K562 (cell line): ENCODE data around the gene ARMC7. TPM values are rescaled to one million over a fixed set of nuclear protein-coding genes. Genes with fewer than 3 reads are reported as not detected.

Experiments
- HDGF ChIP-seq: fragments of 450-650 bp; IDR thresholded peaks from 2 replicates; pipeline ENCODE4 v1.6.1; 2016
- HMGN3 ChIP-seq: IDR thresholded peaks from 2 replicates; pipeline ENCODE4 v1.6.1; 2011; ENCODE audit warnings: borderline replicate concordance, low read depth, mild to moderate bottlenecking, mixed read lengths, low read length; ENCODE audit not compliant: insufficient read length; ENCODE audit errors: extremely low read depth
- HOMEZ ChIP-seq: fragments of 250-450 bp; sonication (Bioruptor Pico); IDR thresholded peaks from 2 replicates; pipeline ENCODE4 v1.4.0; 2020; ENCODE audit warnings: mild to moderate bottlenecking, moderate library complexity
- KAT2B ChIP-seq: IDR thresholded peaks from one replicate; pipeline ENCODE4 v1.6.1; 2012; ENCODE audit warnings: low read depth, mild to moderate bottlenecking, control low read depth, inconsistent platforms, low read length, moderate library complexity
- MAZ ChIP-seq, 2 experiments: fragments of 450-650 bp in 1 of 2; sonication (generic) in 1 of 2; formaldehyde crosslinking; IDR thresholded peaks in 1 of 2; conservative IDR thresholded peaks in 1 of 2; 2 replicates each; pipeline versions ENCODE4 v1.4.0 to v1.5.0; 2020; ENCODE audit warnings: mild to moderate bottlenecking in 1 of 2, missing genetic modification reagents in 1 of 2
- MNT ChIP-seq, 2 experiments: fragments of 450-650 bp; conservative IDR thresholded peaks; 2 replicates each; pipeline ENCODE4 v1.6.1; 2017; ENCODE audit warnings: mild to moderate bottlenecking in 2 of 2, moderate library complexity in 2 of 2
- MYC ChIP-seq, 2 experiments: fragments of 250-450 bp in 1 of 2; sonication (Bioruptor Pico) in 1 of 2; IDR thresholded peaks; 2 replicates each; pipeline versions ENCODE4 v1.5.1 to v1.6.1; 2012 to 2021; ENCODE audit warnings: low read depth in 2 of 2, borderline replicate concordance in 1 of 2, improper control_type of control experiment in 1 of 2, low read length in 1 of 2, mild to moderate bottlenecking in 1 of 2, moderate library complexity in 1 of 2
- PML ChIP-seq: IDR thresholded peaks from 2 replicates; pipeline ENCODE4 v1.6.1; 2012; ENCODE audit warnings: low read length, inconsistent platforms
- TCF15 ChIP-seq: fragments of 250-450 bp; sonication (Bioruptor Pico); IDR thresholded peaks from 2 replicates; pipeline ENCODE4 v1.8.0; 2022; ENCODE audit warnings: moderate library complexity, mild to moderate bottlenecking, inconsistent platforms
- TCF7 ChIP-seq: sonication (generic); IDR thresholded peaks from 2 replicates; pipeline ENCODE4 v1.6.1; 2016; ENCODE audit warnings: antibody characterized with exemption, borderline replicate concordance
- TEAD4 ChIP-seq, 2 experiments: sonication (generic) in 1 of 2; formaldehyde crosslinking in 1 of 2; IDR thresholded peaks; 2 replicates each; pipeline versions ENCODE4 v1.6.1 to v1.8.0; 2012 to 2022; ENCODE audit warnings: borderline replicate concordance in 1 of 2, inconsistent platforms in 1 of 2, low read length in 1 of 2, mild to moderate bottlenecking in 1 of 2, missing genetic modification reagents in 1 of 2
- TRIM25 ChIP-seq: fragments of 450-650 bp; IDR thresholded peaks from 2 replicates; pipeline ENCODE4 v1.7.0; 2016; ENCODE audit warnings: borderline replicate concordance
- TSC22D4 ChIP-seq: fragments of 450-650 bp; IDR thresholded peaks from 2 replicates; pipeline ENCODE4 v1.6.1; 2016; ENCODE audit warnings: missing genetic modification characterization, missing biosample characterization, control low read depth
- ZNF263 ChIP-seq: sonication (generic); formaldehyde crosslinking; IDR thresholded peaks from 2 replicates; pipeline ENCODE4 v1.8.0; 2022; ENCODE audit warnings: mild to moderate bottlenecking, missing genetic modification reagents, borderline replicate concordance
- ZNF609 ChIP-seq: sonication (generic); formaldehyde crosslinking; IDR thresholded peaks from 2 replicates; pipeline ENCODE4 v1.8.1; 2023; ENCODE audit warnings: missing genetic modification reagents, mild to moderate bottlenecking, borderline replicate concordance
- polyA plus RNA-seq, 8 experiments: library from polyadenylated mRNA; depleted of rRNA in 4 of 8; stranded (reverse) in 5 of 8; unstranded in 3 of 8; fragments of >200 nt; fragmentation: Nextera tagmentation in 2 of 8; fragmentation: Illumina TruSeq in 1 of 8; extraction: Ambion mirVana in 2 of 8; extraction: Trizol in 1 of 8; gene quantifications; 2 replicates each; pipeline versions ENCODE4 v1.2.1 to v1.2.3, GENCODE V29; 2011 to 2014; ENCODE audit warnings: inconsistent platforms in 1 of 8, missing spikeins in 1 of 8
- total RNA-seq, 7 experiments: library from RNA; depleted of rRNA in 6 of 7; stranded (reverse); fragments of >200 nt in 6 of 7; fragmentation: Illumina TruSeq in 2 of 7; extraction: Trizol in 2 of 7; gene quantifications; 2 replicates each; pipeline versions ENCODE4 v1.2.1 to v1.2.3, GENCODE V29; 2011 to 2021; ENCODE audit warnings: low replicate concordance in 1 of 7

The ARMC7 gene
- total and polyA plus RNA-seq, 9 of the 15 experiments (the other 6 are each of a cell fraction or from before 2014, with no cell fraction given) = 1.4 to 15.2 (median 5.9) TPM

- TF ChIP-seq ZNF263 (CRISPR knock-in tag) = no peak
- no peak for TF ChIP-seq TCF7
- TF ChIP-seq KAT2B = no peak
- no peak for TF ChIP-seq TEAD4 (IDR thresholded peaks at IDR 0.05; ENCODE audit: low read length)
- 0 out of 2 replicates have a peak, but pooled peaks have one; percentile 49 for TF ChIP-seq TEAD4 (CRISPR knock-in tag; IDR thresholded peaks at IDR 0.05; ENCODE audit: borderline replicate concordance)
- no peak for TF ChIP-seq TSC22D4 (tag)
- peak in 1 of 2 experiments; percentile 97; a peak in 3 of 4 replicates for TF ChIP-seq MAZ (CRISPR knock-in tag; conservative IDR thresholded peaks at IDR 0.05 in 1 of 2, IDR thresholded peaks at IDR 0.05 in 1 of 2)
- TF ChIP-seq MYC (IDR thresholded peaks at IDR 0.05; ENCODE audit: low read depth, low read length) = peak; percentile 97
- TF ChIP-seq MYC (CRISPR knock-in tag; IDR thresholded peaks at IDR 0.05; ENCODE audit: borderline replicate concordance, low read depth) = no peak
- TF ChIP-seq HOMEZ (CRISPR knock-in tag) = no peak
- TF ChIP-seq TCF15 = no peak
- peak; percentile 53; the same call in 1 of the 2 replicates for TF ChIP-seq PML
- TF ChIP-seq MNT (conservative IDR thresholded peaks at IDR 0.05) = peak; percentile 60 to 90
- no peak for TF ChIP-seq TRIM25
- no peak for TF ChIP-seq HMGN3
- no peak for TF ChIP-seq HDGF
- TF ChIP-seq ZNF609 (CRISPR knock-in tag) = no peak
Observed at GRCh38 chr17:75131278-75132017, 21.7 kb downstream of the ARMC7 start, which contains the start of gene NT5C (continued).
